ENCODE results near the gene C4BPB. TPM values are rescaled to one million over a fixed set of nuclear protein-coding genes. Genes with fewer than 3 reads are reported as not detected.

The C4BPB gene
- total RNA-seq, 5 donors from 2014 or later (not counting 1 experiment from before 2014, with no cell fraction given): 0.66 to 4.8 (median 1.0) TPM; not detected in 1

- peaks cover 0 to 5% (median under 1%) of the 10 kb centered on the region in 3 donors for H3K4me1 Mint-ChIP-seq
- Histone ChIP-seq H3K4me3 (ENCODE audit: control insufficient read depth in 1 of 2, extremely low read depth in 1 of 2, low read length in 1 of 2) (no peak overlapping the region), H3K9me3 (no peaks in the 10 kb centered on the region), H3K27me3 (replicated peaks in 1 of 2; ENCODE audit: control insufficient read depth in 2 of 2, extremely low read depth in 1 of 2, insufficient read depth in 2 of 2, low read length in 1 of 2) (no peaks in the 10 kb centered on the region), H3K4me1 (ENCODE audit: control insufficient read depth in 1 of 2, extremely low read depth in 1 of 2, insufficient read depth in 2 of 2, low read length in 2 of 2) (no peaks in the 10 kb centered on the region), H3K27ac (ENCODE audit: low read length) (no peak overlapping the region), H3K36me3 (ENCODE audit: control insufficient read depth in 2 of 2, extremely low read depth in 1 of 2, insufficient read depth in 1 of 2, low read length in 1 of 2) (no peaks in the 10 kb centered on the region)
- no peaks in the 10 kb centered on the region for H3K9me3 Mint-ChIP-seq
- H3K27me3 Mint-ChIP-seq: peaks cover 0 to 12% of the 10 kb centered on the region in 2 donors
- 57% methylated on average over 1 of the region's 6 CpGs for WGBS (ENCODE audit: insufficient coverage)
- H3K36me3 Mint-ChIP-seq: peaks cover 4% of the 10 kb centered on the region
- H3K27ac Mint-ChIP-seq: no peak overlapping the region
- no peak overlapping the region for H3K4me3 Mint-ChIP-seq
- ChIA-PET POLR2A (no interaction called here), CTCF (interaction anchor here (0.6 to 1.6 kb wide), 5 partner anchors 18 to 28 kb away, joined by 3 to 13 read pairs (median 3); partner anchors contain the start of gene PFKFB2 (in 1 of the 2))
- ATAC-seq (replicated peaks in 1 of 4): peak; percentile 85 to 92 (median 88)
- peak in 34 of 35 experiments; percentile 31 to 88 (median 56) for DNase-seq
Observed at GRCh38 chr1:207077470-207078377, 10.9 kb upstream of the C4BPB start.

DNA sequence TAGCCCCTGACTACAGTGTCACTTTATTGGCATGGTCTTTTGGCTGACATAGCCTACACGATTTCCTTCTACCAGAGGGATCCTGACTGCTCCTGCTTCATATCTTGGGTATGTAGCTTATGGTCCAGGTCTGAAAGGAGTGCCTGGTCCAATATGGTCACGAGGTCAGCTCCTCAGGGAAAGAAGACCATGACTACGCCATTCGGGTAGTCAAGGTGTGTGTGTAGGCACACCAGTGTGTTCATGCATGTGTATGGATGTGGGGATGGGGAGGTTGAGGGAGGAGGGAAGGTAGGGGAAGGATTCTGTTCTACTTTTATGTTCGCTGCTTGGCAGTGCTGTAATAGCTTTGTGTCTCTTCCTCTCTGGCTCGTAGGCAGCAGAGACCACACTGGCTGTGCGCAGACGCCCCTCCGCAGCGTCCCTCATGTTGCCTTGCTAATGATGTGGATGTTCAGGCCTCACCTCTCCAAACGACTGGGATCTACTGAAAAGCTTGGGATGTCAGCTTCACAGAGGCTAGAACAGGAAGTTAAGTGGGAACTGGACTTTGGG, 10.0 kb upstream of the C4BPB start:
- H3K9me3 Mint-ChIP-seq: no peaks in the 10 kb centered on the region
- H3K4me1 Mint-ChIP-seq: peaks cover 0 to 1% (median 0%) of the 10 kb centered on the region in 3 donors
- no peak for DNase-seq
- POLR2A ChIA-PET: interaction anchor here in 1 of 2 donors (0.6 kb wide), 1 partner anchor 33 kb away, joined by 4 read pairs; no protein-coding TSS in a partner anchor
- H3K4me3 Mint-ChIP-seq: no peak overlapping the region
- no peaks in the 10 kb centered on the region for H3K36me3 Mint-ChIP-seq
- Histone ChIP-seq H3K27ac (ENCODE audit: low read length) (no peak overlapping the region), H3K9me3 (no peaks in the 10 kb centered on the region), H3K4me3 (ENCODE audit: control insufficient read depth in 1 of 2, extremely low read depth in 1 of 2, low read length in 1 of 2) (no peak overlapping the region), H3K36me3 (ENCODE audit: control insufficient read depth in 2 of 2, extremely low read depth in 1 of 2, insufficient read depth in 1 of 2, low read length in 1 of 2) (no peaks in the 10 kb centered on the region), H3K27me3 (replicated peaks in 1 of 2; ENCODE audit: control insufficient read depth in 2 of 2, extremely low read depth in 1 of 2, insufficient read depth in 2 of 2, low read length in 1 of 2) (no peaks in the 10 kb centered on the region), H3K4me1 (ENCODE audit: control insufficient read depth in 1 of 2, extremely low read depth in 1 of 2, insufficient read depth in 2 of 2, low read length in 2 of 2) (no peaks in the 10 kb centered on the region)
- CTCF ChIA-PET: interaction anchor here (0.6 to 1.7 kb wide), 5 partner anchors 18 to 29 kb away, joined by 3 to 13 read pairs (median 3); partner anchors contain the start of gene PFKFB2 (in 2 of the 2)
- no peak for ATAC-seq (replicated peaks in 1 of 4)
- H3K27me3 Mint-ChIP-seq: peaks cover 0 to 18% of the 10 kb centered on the region in 2 donors
- H3K27ac Mint-ChIP-seq: no peak overlapping the region
- whole genome bisulfite sequencing (ENCODE audit: insufficient coverage): 79% methylated on average over 4 of the region's 11 CpGs

GRCh38 chr1:207079706-207080241, 8.9 kb upstream of the C4BPB start:
- Histone ChIP-seq H3K27me3 (replicated peaks in 1 of 2; ENCODE audit: control insufficient read depth in 2 of 2, extremely low read depth in 1 of 2, insufficient read depth in 2 of 2, low read length in 1 of 2) (no peaks in the 10 kb centered on the region), H3K36me3 (ENCODE audit: control insufficient read depth in 2 of 2, extremely low read depth in 1 of 2, insufficient read depth in 1 of 2, low read length in 1 of 2) (no peaks in the 10 kb centered on the region), H3K4me3 (ENCODE audit: control insufficient read depth in 1 of 2, extremely low read depth in 1 of 2, low read length in 1 of 2) (no peak overlapping the region), H3K9me3 (no peaks in the 10 kb centered on the region), H3K4me1 (ENCODE audit: control insufficient read depth in 1 of 2, extremely low read depth in 1 of 2, insufficient read depth in 2 of 2, low read length in 2 of 2) (peaks cover 0 to under 1% of the 10 kb centered on the region in 2 experiments), H3K27ac (ENCODE audit: low read length) (no peak overlapping the region)
- Mint-ChIP-seq H3K4me3 (no peak overlapping the region), H3K9me3 (no peaks in the 10 kb centered on the region), H3K27ac (no peak overlapping the region), H3K4me1 (peaks cover 3 to 5% (median 5%) of the 10 kb centered on the region in 3 donors), H3K36me3 (no peaks in the 10 kb centered on the region), H3K27me3 (peaks cover 3 to 27% of the 10 kb centered on the region in 2 donors)
- WGBS (ENCODE audit: insufficient coverage): 80% methylated on average over 3 of the region's 6 CpGs
- POLR2A ChIA-PET: no interaction called here
- CTCF ChIA-PET: interaction anchor here (0.6 to 1.7 kb wide), 8 partner anchors 10 to 551 kb away, joined by 3 to 7 read pairs (median 4); partner anchors contain the start of gene PFKFB2 (in 1 of the 2)
- ATAC-seq (replicated peaks in 1 of 4) (no peak), DNase-seq (no peak)

DNA sequence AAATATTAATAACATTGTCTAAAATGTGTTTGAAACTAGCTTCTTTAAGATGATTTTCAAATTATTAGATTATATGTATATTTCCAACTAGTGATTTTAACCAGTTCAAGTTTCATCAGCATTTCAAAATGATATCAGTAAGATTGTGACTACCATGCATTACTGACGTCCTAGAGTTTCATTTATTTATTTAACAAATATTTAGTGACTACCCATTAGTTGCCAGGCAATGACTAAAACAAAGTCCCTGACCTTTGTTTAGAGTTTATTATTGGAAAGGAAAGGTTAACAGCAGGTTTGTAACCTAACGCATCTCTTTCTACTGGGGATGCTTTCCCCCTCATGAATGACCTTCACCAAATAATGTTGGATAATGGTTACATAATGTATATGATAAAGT, 7.6 kb upstream of the C4BPB start:
- Histone ChIP-seq H3K27me3 (replicated peaks in 1 of 2; ENCODE audit: control insufficient read depth in 2 of 2, extremely low read depth in 1 of 2, insufficient read depth in 2 of 2, low read length in 1 of 2) (peaks cover 0 to 3% of the 10 kb centered on the region in 2 experiments), H3K27ac (ENCODE audit: low read length) (no peak overlapping the region), H3K9me3 (no peaks in the 10 kb centered on the region), H3K4me1 (ENCODE audit: control insufficient read depth in 1 of 2, extremely low read depth in 1 of 2, insufficient read depth in 2 of 2, low read length in 2 of 2) (peaks cover 0 to 3% of the 10 kb centered on the region in 2 experiments), H3K4me3 (ENCODE audit: control insufficient read depth in 1 of 2, extremely low read depth in 1 of 2, low read length in 1 of 2) (no peak overlapping the region), H3K36me3 (ENCODE audit: control insufficient read depth in 2 of 2, extremely low read depth in 1 of 2, insufficient read depth in 1 of 2, low read length in 1 of 2) (no peaks in the 10 kb centered on the region)
- no peak for DNase-seq
- Mint-ChIP-seq H3K27ac (no peak overlapping the region), H3K4me3 (no peak overlapping the region), H3K36me3 (no peaks in the 10 kb centered on the region), H3K4me1 (peaks cover 8 to 13% (median 12%) of the 10 kb centered on the region in 3 donors), H3K9me3 (no peaks in the 10 kb centered on the region), H3K27me3 (peaks cover 3 to 29% of the 10 kb centered on the region in 2 donors)
- ATAC-seq (replicated peaks in 1 of 4): no peak
- ChIA-PET POLR2A (interaction anchor here in 1 of 2 donors (0.6 kb wide), 1 partner anchor 28 kb away, joined by 3 read pairs; no protein-coding TSS in a partner anchor), CTCF (interaction anchor here (0.6 to 1.7 kb wide), 7 partner anchors 8 to 418 kb away, joined by 3 to 7 read pairs (median 5); partner anchors contain the start of gene PFKFB2 (in 1 of the 2))
- WGBS (ENCODE audit: insufficient coverage): no CpG with 5 or more reads among the region's 2 CpGs

DNA sequence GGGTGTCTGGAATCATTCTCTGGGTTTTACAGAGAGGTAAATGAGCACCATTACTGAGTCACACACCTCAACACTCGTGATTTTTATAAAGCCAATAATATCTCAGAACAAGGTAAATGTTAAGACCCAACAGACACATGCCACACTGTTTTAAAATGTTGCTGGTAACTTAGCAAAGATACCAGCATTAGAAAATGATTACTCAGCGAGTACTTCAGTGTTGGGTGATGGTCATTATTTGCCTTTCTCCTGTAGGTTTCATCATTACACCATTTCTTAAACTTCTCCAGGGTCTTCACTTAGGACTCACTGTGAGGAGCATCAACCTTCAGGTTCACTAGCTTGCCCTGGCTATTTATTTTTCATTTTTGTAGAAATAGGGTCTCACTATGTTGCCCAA, 6.9 kb upstream of the C4BPB start:
- H3K4me1 ChIP-seq (ENCODE audit: control insufficient read depth in 1 of 2, extremely low read depth in 1 of 2, insufficient read depth in 2 of 2, low read length in 2 of 2): peaks cover 0 to 3% of the 10 kb centered on the region in 2 experiments
- DNase-seq: no peak
- WGBS (ENCODE audit: insufficient coverage): no CpG with 5 or more reads among the region's 2 CpGs

DNA sequence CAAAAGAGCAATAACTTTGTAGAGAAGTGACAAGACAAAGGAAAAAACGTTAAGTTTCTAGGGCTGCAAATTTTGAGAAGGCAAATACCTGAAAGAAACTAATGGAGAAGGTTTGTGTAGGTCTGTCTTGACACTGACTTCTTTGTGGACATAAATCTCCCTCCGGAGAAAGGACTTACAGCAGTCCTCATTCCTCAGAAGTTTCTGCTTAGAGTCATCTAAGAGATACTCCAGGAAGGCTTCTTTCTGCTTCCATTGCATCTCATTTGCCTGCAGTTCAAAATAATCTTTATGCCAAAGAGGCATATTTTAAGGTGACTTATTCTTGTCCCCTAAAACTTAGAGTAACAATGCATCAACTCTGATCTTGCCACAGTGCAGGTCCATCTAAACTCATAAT, 4.4 kb upstream of the C4BPB start:
- Histone ChIP-seq H3K9me3 (no peaks in the 10 kb centered on the region), H3K27ac (ENCODE audit: low read length) (no peak overlapping the region), H3K4me1 (ENCODE audit: control insufficient read depth in 1 of 2, extremely low read depth in 1 of 2, insufficient read depth in 2 of 2, low read length in 2 of 2) (peaks cover 4 to 8% of the 10 kb centered on the region in 2 experiments), H3K4me3 (ENCODE audit: control insufficient read depth in 1 of 2, extremely low read depth in 1 of 2, low read length in 1 of 2) (no peak overlapping the region), H3K36me3 (ENCODE audit: control insufficient read depth in 2 of 2, extremely low read depth in 1 of 2, insufficient read depth in 1 of 2, low read length in 1 of 2) (no peaks in the 10 kb centered on the region), H3K27me3 (replicated peaks in 1 of 2; ENCODE audit: control insufficient read depth in 2 of 2, extremely low read depth in 1 of 2, insufficient read depth in 2 of 2, low read length in 1 of 2) (peaks cover 0 to 4% of the 10 kb centered on the region in 2 experiments)
- Mint-ChIP-seq H3K36me3 (no peaks in the 10 kb centered on the region), H3K4me3 (no peak overlapping the region), H3K4me1 (peaks cover 17 to 24% (median 20%) of the 10 kb centered on the region in 3 donors), H3K27me3 (peaks cover 3 to 29% of the 10 kb centered on the region in 2 donors), H3K27ac (no peak overlapping the region), H3K9me3 (no peaks in the 10 kb centered on the region)
- DNase-seq: no peak
- POLR2A ChIA-PET: no interaction called here
- 100% methylated on average over 1 of the region's 2 CpGs for WGBS (ENCODE audit: insufficient coverage)
- no peak for ATAC-seq (replicated peaks in 1 of 4)
- CTCF ChIA-PET: interaction anchor here (0.5 to 3.5 kb wide), 14 partner anchors 9 to 493 kb away, joined by 3 to 35 read pairs (median 4); no protein-coding TSS in a partner anchor

More for the DNA sequence above, 6.9 kb upstream of the C4BPB start:
- no peaks in the 10 kb centered on the region for H3K36me3 ChIP-seq (ENCODE audit: control insufficient read depth in 2 of 2, extremely low read depth in 1 of 2, insufficient read depth in 1 of 2, low read length in 1 of 2)
- H3K4me3 Mint-ChIP-seq: no peak overlapping the region
- H3K27me3 ChIP-seq (replicated peaks in 1 of 2; ENCODE audit: control insufficient read depth in 2 of 2, extremely low read depth in 1 of 2, insufficient read depth in 2 of 2, low read length in 1 of 2): peaks cover 0 to 4% of the 10 kb centered on the region in 2 experiments
- no peaks in the 10 kb centered on the region for H3K9me3 Mint-ChIP-seq
- peaks cover 3 to 29% of the 10 kb centered on the region in 2 donors for H3K27me3 Mint-ChIP-seq
- no peak overlapping the region for H3K4me3 ChIP-seq (ENCODE audit: control insufficient read depth in 1 of 2, extremely low read depth in 1 of 2, low read length in 1 of 2)
- ATAC-seq (replicated peaks in 1 of 4): no peak
- H3K36me3 Mint-ChIP-seq: no peaks in the 10 kb centered on the region
- H3K9me3 ChIP-seq: no peaks in the 10 kb centered on the region
- H3K27ac ChIP-seq (ENCODE audit: low read length): no peak overlapping the region
- ChIA-PET POLR2A (no interaction called here), CTCF (interaction anchor here in 1 of 2 donors (1.6 kb wide), 1 partner anchor 323 kb away, joined by 5 read pairs; no protein-coding TSS in a partner anchor)
- H3K4me1 Mint-ChIP-seq: peaks cover 8 to 13% (median 12%) of the 10 kb centered on the region in 3 donors
- no peak overlapping the region for H3K27ac Mint-ChIP-seq

Data from T-cell (primary cell).